GM23338 (cell line): ENCODE data around the gene SOX1. TPM values are rescaled to one million over a fixed set of nuclear protein-coding genes. Genes with fewer than 3 reads are reported as not detected.

Experiments used
- ATAC-seq: fragments of 200-7000 bp; cut with Tn5 transposase; 3 replicates; pipeline ENCODE4 v1.9.1; 2020
- DNase-seq: peaks from one replicate; pipeline ENCODE4 v3.0.0-alpha.2; 2015; ENCODE audit warnings: low spot score
- H2AFZ ChIP-seq: fragments of 200-600 bp; sonication (generic); 2 replicates; pipeline ENCODE4 v1.8.0; 2016; ENCODE audit warnings: antibody characterized with exemption, mild to moderate bottlenecking, moderate library complexity
- H3F3A ChIP-seq: fragments of 200-600 bp; sonication (generic); replicated peaks from 2 replicates; pipeline ENCODE4 v1.8.0; 2017; ENCODE audit warnings: antibody characterized with exemption, mixed run types, low read depth
- H3K27ac ChIP-seq: fragments of 200-600 bp; sonication (generic); 2 replicates; pipeline ENCODE4 v1.6.1; 2016; ENCODE audit warnings: low read depth
- H3K27me3 ChIP-seq: fragments of 200-600 bp; sonication (generic); 2 replicates; pipeline ENCODE4 v1.8.0; 2016; ENCODE audit warnings: mild to moderate bottlenecking, mixed run types, moderate library complexity; ENCODE audit not compliant: insufficient read depth
- H3K36me3 ChIP-seq: fragments of 200-600 bp; sonication (generic); 2 replicates; pipeline ENCODE4 v1.8.0; 2016; ENCODE audit warnings: mild to moderate bottlenecking; ENCODE audit not compliant: insufficient read depth
- H3K4me1 ChIP-seq: fragments of 200-600 bp; sonication (generic); 2 replicates; pipeline ENCODE4 v1.8.0; 2016; ENCODE audit warnings: mild to moderate bottlenecking, moderate library complexity; ENCODE audit not compliant: insufficient read depth
- H3K4me2 ChIP-seq: fragments of 200-600 bp; sonication (generic); 2 replicates; pipeline ENCODE4 v1.7.1; 2017; ENCODE audit warnings: mixed run types
- H3K4me3 ChIP-seq: fragments of 200-600 bp; sonication (generic); 2 replicates; pipeline ENCODE4 v1.6.1; 2016; ENCODE audit warnings: mixed run types
- H3K79me2 ChIP-seq: fragments of 200-600 bp; sonication (generic); replicated peaks from 2 replicates; pipeline ENCODE4 v1.8.0; 2017; ENCODE audit warnings: mild to moderate bottlenecking; ENCODE audit not compliant: insufficient read depth
- H3K9me2 ChIP-seq: fragments of 200-600 bp; sonication (generic); 2 replicates; pipeline ENCODE4 v1.8.0; 2017; ENCODE audit not compliant: insufficient read depth
- H4K20me1 ChIP-seq: fragments of 200-600 bp; sonication (generic); replicated peaks from 2 replicates; pipeline ENCODE4 v1.8.0; 2017; ENCODE audit warnings: mild to moderate bottlenecking; ENCODE audit not compliant: insufficient read depth
- H3K27ac Mint-ChIP-seq: 2 replicates; pipeline ENCODE4 v1.8.0; 2020; ENCODE audit warnings: inconsistent platforms, mild to moderate bottlenecking, moderate library complexity, mixed read lengths
- H3K27me3 Mint-ChIP-seq: 3 replicates; pipeline ENCODE4 v1.8.0; 2022; ENCODE audit warnings: low read depth, mild to moderate bottlenecking, moderate library complexity, mixed read lengths, inconsistent platforms; ENCODE audit not compliant: insufficient read depth, poor library complexity
- H3K36me3 Mint-ChIP-seq: 3 replicates; pipeline ENCODE4 v1.8.0; 2021; ENCODE audit warnings: low read depth, mild to moderate bottlenecking, inconsistent platforms, moderate library complexity, mixed read lengths
- H3K4me1 Mint-ChIP-seq: 3 replicates; pipeline ENCODE4 v1.8.0; 2020; ENCODE audit warnings: mild to moderate bottlenecking, inconsistent platforms, mixed read lengths
- H3K4me3 Mint-ChIP-seq: 3 replicates; pipeline ENCODE4 v1.8.0; 2021; ENCODE audit warnings: moderate library complexity, mild to moderate bottlenecking, inconsistent platforms, mixed read lengths
- H3K9me3 Mint-ChIP-seq: 3 replicates; pipeline ENCODE4 v1.8.0; 2020; ENCODE audit warnings: moderate library complexity, mild to moderate bottlenecking, inconsistent platforms, mixed read lengths
- CREB1 ChIP-seq: fragments of 250-450 bp; sonication (Bioruptor Pico); IDR thresholded peaks from 2 replicates; pipeline ENCODE4 v1.5.0; 2020; ENCODE audit warnings: low read depth, mild to moderate bottlenecking, moderate library complexity
- EZH2 ChIP-seq: fragments of 200-600 bp; sonication (generic); IDR thresholded peaks from one replicate; pipeline ENCODE4 v1.8.0; 2017; ENCODE audit warnings: antibody characterized with exemption, mild to moderate bottlenecking, low read depth; ENCODE audit not compliant: unreplicated experiment
- EZH2phosphoT487 ChIP-seq: fragments of 200-600 bp; sonication (generic); IDR thresholded peaks from one replicate; pipeline ENCODE4 v1.8.1; 2018; ENCODE audit warnings: antibody characterized with exemption; ENCODE audit not compliant: unreplicated experiment
- NANOG ChIP-seq: IDR thresholded peaks from 2 replicates; pipeline ENCODE4 v1.6.1; 2016; ENCODE audit warnings: antibody characterized with exemption, borderline replicate concordance
- ZNF114 ChIP-seq: fragments of 250-450 bp; sonication (Bioruptor Pico); IDR thresholded peaks from 2 replicates; pipeline ENCODE4 v1.5.0; 2020; ENCODE audit warnings: mild to moderate bottlenecking, moderate library complexity
- polyA plus RNA-seq: library from polyadenylated mRNA; unstranded; fragments of >200 nt; fragmentation: Nextera tagmentation; extraction: Ambion mirVana; gene quantifications from 2 replicates; pipeline ENCODE4 v1.2.1, GENCODE V29; 2016
- total RNA-seq: library from RNA; depleted of rRNA; stranded (reverse); fragments of >200 nt; shearing (Covaris generic); gene quantifications from 2 replicates; pipeline ENCODE4 v1.2.3, GENCODE V29; 2014
- TF ChIP-seq, protein P1 (sequence below): IDR thresholded peaks from 2 replicates; pipeline ENCODE4 v1.6.1; 2016; ENCODE audit warnings: antibody characterized with exemption
- TF ChIP-seq, protein P2 (sequence below), 2 experiments: fragments of 200-600 bp in 1 of 2; sonication (generic) in 1 of 2; conservative IDR thresholded peaks; 2 replicates each; pipeline versions ENCODE4 v1.5.1 to v1.6.1; 2016 to 2017; ENCODE audit warnings: antibody characterized with exemption in 2 of 2, low read depth in 2 of 2, mild to moderate bottlenecking in 2 of 2, moderate library complexity in 1 of 2

SOX1 gene
- total and polyA plus RNA-seq, 2 experiments from 2014 or later, result 0.10 to 0.17 TPM

DNA sequence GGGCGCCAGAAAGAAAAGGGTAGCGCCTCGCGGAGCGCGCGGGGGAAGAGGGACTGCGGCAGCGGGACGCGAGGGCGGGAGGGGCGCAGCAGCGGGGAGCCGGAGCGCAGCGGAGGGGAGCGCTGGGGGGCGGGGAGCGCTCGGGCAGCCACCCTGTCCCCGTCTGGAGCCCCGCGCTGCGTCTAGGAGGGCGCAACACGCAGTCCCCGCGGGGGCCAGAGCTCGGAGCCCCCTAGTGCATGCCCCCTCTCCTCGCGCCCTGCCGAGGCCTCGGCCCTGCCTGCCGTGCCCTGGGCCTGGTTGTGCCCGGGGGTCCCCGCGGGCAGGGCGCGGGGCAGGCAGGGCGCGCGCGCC is 37.9 kb downstream of the SOX1 start (continued):
- TF ChIP-seq, protein P1, sequence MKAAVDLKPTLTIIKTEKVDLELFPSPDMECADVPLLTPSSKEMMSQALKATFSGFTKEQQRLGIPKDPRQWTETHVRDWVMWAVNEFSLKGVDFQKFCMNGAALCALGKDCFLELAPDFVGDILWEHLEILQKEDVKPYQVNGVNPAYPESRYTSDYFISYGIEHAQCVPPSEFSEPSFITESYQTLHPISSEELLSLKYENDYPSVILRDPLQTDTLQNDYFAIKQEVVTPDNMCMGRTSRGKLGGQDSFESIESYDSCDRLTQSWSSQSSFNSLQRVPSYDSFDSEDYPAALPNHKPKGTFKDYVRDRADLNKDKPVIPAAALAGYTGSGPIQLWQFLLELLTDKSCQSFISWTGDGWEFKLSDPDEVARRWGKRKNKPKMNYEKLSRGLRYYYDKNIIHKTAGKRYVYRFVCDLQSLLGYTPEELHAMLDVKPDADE, result no peak
- TF ChIP-seq, protein P2, sequence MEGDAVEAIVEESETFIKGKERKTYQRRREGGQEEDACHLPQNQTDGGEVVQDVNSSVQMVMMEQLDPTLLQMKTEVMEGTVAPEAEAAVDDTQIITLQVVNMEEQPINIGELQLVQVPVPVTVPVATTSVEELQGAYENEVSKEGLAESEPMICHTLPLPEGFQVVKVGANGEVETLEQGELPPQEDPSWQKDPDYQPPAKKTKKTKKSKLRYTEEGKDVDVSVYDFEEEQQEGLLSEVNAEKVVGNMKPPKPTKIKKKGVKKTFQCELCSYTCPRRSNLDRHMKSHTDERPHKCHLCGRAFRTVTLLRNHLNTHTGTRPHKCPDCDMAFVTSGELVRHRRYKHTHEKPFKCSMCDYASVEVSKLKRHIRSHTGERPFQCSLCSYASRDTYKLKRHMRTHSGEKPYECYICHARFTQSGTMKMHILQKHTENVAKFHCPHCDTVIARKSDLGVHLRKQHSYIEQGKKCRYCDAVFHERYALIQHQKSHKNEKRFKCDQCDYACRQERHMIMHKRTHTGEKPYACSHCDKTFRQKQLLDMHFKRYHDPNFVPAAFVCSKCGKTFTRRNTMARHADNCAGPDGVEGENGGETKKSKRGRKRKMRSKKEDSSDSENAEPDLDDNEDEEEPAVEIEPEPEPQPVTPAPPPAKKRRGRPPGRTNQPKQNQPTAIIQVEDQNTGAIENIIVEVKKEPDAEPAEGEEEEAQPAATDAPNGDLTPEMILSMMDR (conservative IDR thresholded peaks at IDR 0.05; ENCODE audit: low read depth in 2 of 2), result no peak

DNA sequence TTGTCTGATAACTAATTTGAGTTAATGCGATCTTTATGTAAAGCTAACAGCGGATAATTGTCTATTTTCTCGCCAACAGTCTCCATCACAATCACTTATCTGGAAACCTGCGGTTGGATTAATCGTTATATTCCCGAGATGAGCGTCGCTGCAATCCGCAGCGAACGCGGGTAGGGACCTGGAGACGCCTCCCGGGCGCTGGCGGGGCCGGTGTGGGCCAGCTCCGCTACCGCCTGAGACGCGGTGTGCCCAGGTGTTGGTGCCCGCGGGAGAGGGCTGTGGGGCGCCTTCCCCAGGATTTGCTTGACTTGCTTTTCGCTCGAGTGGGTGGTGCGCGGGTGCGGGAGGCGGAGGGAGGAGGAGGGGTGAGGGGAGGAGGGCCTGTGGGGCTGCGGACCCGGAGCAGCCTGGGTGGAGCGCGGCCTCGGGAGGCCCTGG is 38.3 kb downstream of the SOX1 start:
- Mint-ChIP-seq H3K9me3 (no peaks in the 10 kb centered on the region), H3K27me3 (peaks cover 83% of the 10 kb centered on the region), H3K27ac (no peak overlapping the region), H3K4me1 (peaks cover 46% of the 10 kb centered on the region), H3K4me3 (peak overlapping the region; percentile 71), H3K36me3 (no peaks in the 10 kb centered on the region)
- peak overlapping the region; percentile 90 for H3K4me2 ChIP-seq
- ATAC-seq, result peak; percentile 15
- peak; percentile 34 for DNase-seq
- peaks cover 88% of the 10 kb centered on the region for H3K27me3 ChIP-seq
- H2AFZ ChIP-seq, result peak overlapping the region; percentile 80
- peak overlapping the region; percentile 62 for H3K4me3 ChIP-seq
- peaks cover 46% of the 10 kb centered on the region for H3K4me1 ChIP-seq
- no peaks in the 10 kb centered on the region for H3K36me3 ChIP-seq
- peaks cover 10% of the 10 kb centered on the region; the same call in 1 of the 2 replicates for H3F3A ChIP-seq
- no peaks in the 10 kb centered on the region for H3K9me2 ChIP-seq
- H4K20me1 ChIP-seq, result no peaks in the 10 kb centered on the region
- TF ChIP-seq EZH2phosphoT487, result peak; percentile 72
- TF ChIP-seq ZNF114 (CRISPR knock-in tag), result no peak
- TF ChIP-seq EZH2, result peak; percentile 96
- H3K79me2 ChIP-seq, result no peaks in the 10 kb centered on the region
- H3K27ac ChIP-seq, result no peak overlapping the region

DNA sequence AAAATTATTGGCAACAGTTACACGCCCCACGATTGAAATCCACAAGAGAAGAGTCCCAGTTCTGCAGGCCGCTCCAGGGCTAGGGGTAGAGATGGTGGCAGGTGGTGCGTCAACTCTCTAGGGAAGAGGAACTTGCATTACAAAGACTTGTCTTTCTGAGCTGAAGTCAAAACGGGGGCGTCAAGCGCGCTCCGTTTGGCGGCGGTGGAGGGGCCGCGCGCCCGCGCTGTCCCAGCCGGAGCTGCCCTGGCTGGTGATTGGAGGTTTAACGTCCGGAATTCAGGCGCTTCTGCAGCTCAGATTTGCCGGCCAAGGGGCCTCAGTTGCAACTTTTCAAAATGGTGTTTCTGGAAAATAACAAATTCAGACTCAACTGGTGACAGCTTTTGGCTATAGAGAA is 38.9 kb downstream of the SOX1 start:
- H3K9me3 Mint-ChIP-seq, result no peaks in the 10 kb centered on the region
- DNase-seq (peak; percentile 82), ATAC-seq (peak; percentile 56)
- Histone ChIP-seq H3K27ac (no peak overlapping the region), H3F3A (peaks cover 10% of the 10 kb centered on the region; the same call in 1 of the 2 replicates), H3K27me3 (peaks cover 86% of the 10 kb centered on the region), H3K4me1 (peaks cover 40% of the 10 kb centered on the region), H3K36me3 (no peaks in the 10 kb centered on the region), H3K79me2 (no peaks in the 10 kb centered on the region), H2AFZ (no peak overlapping the region), H4K20me1 (no peaks in the 10 kb centered on the region), H3K9me2 (no peaks in the 10 kb centered on the region), H3K4me3 (peak overlapping the region; percentile 62), H3K4me2 (peak overlapping the region; percentile 90)
- no peak for TF ChIP-seq CREB1 (CRISPR knock-in tag)
- TF ChIP-seq NANOG, result peak; percentile 6; the same call in 1 of the 2 replicates
- H3K27ac Mint-ChIP-seq, result no peak overlapping the region
- H3K4me3 Mint-ChIP-seq, result peak overlapping the region; percentile 68
- H3K36me3 Mint-ChIP-seq, result no peaks in the 10 kb centered on the region
- peaks cover 83% of the 10 kb centered on the region for H3K27me3 Mint-ChIP-seq
- peaks cover 43% of the 10 kb centered on the region for H3K4me1 Mint-ChIP-seq
